Peyer's patch (tissue), 4 donors: ENCODE measurements around the gene PLA2G2D.

Experiments
- CTCF ChIP-seq, 6 experiments: fragments of 450-650 bp in 4 of 6; fragments of 200-600 bp in 2 of 6; sonication (generic) in 1 of 6; IDR thresholded peaks; one replicate each; pipeline ENCODE4 v1.5.1; 2017 to 2019; ENCODE audit warnings: antibody characterized with exemption in 6 of 6, mild to moderate bottlenecking in 3 of 6, moderate library complexity in 1 of 6
- POLR2A ChIP-seq, 2 donors: fragments of 450-650 bp; IDR thresholded peaks; one replicate each; pipeline ENCODE4 v1.5.1; 2017; ENCODE audit warnings: antibody characterized with exemption in 2 of 2, mild to moderate bottlenecking in 2 of 2, moderate library complexity in 2 of 2

GRCh38 chr1:20123722-20124455 is 4.6 kb upstream of the PLA2G2D start:
- TF ChIP-seq CTCF (IDR thresholded peaks at IDR 0.05) (no peak), POLR2A (IDR thresholded peaks at IDR 0.05) (no peak)
